NCI-H1417 (cell line): ENCODE results near the gene NDUFAB1.
"Not testable (repeated sequence)": the region's sequence is repeated elsewhere in the genome, so short reads cannot be mapped to it uniquely, and the experiment has no call there.

Experiments used
- DNase-seq, 3 experiments: peaks; one replicate each; lab custom pipeline; 2025; lab: John Stamatoyannopoulos, UW

NDUFAB1 gene

GRCh38 chr16:23584186-23585076 is 11.7 kb downstream of the NDUFAB1 start:
- no peak for DNase-seq

DNA sequence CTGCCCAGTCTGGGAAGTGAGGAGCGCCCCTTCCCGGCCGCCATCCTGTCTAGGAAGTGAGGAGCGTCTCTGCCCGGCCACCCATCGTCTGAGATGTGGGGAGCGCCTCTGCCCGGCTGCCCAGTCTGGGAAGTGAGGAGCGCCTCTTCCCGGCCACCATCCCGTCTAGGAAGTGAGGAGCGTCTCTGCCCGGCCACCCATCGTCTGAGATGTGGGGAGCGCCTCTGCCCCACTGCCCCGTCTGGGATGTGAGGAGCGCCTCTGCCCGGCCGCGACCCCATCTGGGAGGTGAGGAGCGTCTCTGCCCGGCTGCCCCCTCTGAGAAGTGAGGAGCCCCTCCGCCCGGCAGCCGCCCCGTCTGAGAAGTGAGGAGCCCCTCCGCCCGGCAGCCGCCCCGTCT is 12.8 kb downstream of the NDUFAB1 start:
- DNase-seq = not testable (repeated sequence)

- DNase-seq = no peak
Measured at GRCh38 chr16:23581764-23582163, 14.4 kb downstream of the NDUFAB1 start.

GRCh38 chr16:23580391-23580790 is 15.7 kb downstream of the NDUFAB1 start:
- DNase-seq = no peak

DNA sequence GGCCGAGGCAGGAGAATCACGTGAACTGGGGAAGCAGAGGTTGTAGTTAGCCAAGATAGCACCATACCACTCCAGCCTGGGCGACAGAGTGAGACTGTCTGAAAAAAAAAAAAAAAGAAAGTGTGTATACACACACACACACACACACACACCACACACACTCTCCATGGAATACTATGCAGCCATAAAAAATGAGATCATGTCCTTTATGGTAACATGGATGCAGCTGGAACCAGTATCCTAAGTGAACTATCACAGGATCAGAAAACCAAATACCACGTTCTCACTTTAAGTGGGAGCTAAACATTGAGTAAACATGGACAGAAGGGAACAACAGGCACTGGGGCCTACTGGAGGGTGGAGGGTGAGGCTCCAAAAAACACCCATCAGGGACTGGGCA is 16.7 kb downstream of the NDUFAB1 start:
- no peak for DNase-seq

GRCh38 chr16:23578101-23578830 is 17.9 kb downstream of the NDUFAB1 start:
- no peak for DNase-seq

GRCh38 chr16:23577493-23577892 is 18.6 kb downstream of the NDUFAB1 start:
- no peak for DNase-seq

GRCh38 chr16:23575834-23576233 is 20.3 kb downstream of the NDUFAB1 start:
- no peak for DNase-seq

DNA sequence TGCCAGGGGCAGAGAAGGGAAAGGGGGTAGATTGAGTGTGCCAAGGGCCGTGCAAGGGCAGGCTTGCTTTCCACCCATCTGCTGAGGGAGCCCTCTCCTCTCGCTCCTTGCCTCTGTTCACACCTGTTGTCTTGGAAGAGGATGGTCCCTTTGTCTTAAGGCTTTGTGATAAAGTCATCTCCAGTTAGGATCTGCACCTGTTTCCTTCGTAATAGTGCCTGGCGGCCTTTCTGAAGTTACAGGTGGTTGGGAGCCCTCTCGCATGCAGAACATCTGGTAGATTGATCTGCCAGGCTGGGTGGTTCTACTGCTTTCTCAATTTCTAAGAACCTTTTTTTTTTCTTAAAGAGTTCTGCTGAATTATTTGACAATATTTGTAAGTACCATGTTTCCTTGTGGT is 22.3 kb downstream of the NDUFAB1 start:
- no peak for DNase-seq

DNA sequence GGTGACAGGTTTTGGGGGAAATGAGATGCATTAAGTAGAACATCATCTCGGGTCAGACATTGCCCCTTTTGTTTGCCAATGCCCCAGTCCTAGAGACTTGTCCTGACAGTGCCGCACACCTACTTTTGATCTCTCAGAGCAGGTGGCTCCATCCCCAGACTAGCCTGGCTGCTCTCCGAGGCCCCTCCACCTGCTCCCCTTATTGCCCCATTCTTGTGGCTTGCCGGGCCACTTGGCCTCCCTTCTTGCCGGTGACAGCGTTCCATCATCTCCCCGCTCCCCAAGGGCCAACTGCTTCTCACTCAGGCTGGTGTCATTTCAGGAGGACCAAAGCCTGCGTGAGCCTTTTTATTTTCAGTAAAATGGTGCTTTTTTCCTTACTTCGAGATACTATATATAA is 23.7 kb downstream of the NDUFAB1 start:
- DNase-seq = no peak

DNA sequence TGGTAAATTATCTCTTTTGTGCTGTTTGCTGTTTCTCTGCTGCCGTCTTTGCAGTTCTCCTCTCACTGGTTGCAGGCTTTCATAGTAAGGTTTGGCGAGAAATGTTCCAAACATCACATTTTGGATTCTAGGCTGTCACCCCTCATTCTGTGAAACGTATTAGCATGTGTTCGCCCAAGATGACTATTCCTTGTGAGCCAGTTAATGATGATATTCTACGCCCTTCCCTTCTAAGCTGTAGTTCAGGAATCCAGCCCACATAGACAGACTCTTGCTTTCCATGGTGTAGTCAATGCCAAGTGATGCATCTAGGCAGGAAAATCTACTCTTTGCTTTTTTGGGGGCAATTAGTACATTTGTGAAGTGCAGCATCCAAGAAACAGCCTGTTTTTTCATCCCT is 24.2 kb downstream of the NDUFAB1 start:
- no peak for DNase-seq

- DNase-seq = no peak
Measured at GRCh38 chr16:23570992-23571632, 25.0 kb downstream of the NDUFAB1 start.

DNA sequence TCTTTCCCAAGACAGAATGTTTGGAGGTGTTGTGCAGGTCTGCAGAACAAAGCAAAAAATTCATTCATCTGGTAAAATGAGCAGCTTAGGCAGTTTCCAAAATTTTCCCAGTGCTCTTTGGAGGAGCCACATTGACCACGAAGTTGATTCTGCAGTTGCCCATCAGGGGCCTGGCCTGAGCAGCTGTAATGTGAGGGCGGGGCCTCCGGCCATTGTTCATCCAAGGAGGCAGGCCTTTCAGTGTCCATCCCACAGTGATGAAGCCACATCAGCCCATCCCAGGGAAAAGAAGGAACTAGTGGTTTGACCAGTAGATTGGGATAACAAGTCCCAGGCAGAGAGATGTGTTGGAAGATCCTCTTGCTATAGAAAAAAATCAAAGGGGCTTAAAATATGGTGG is 28.5 kb downstream of the NDUFAB1 start:
- no peak for DNase-seq

GRCh38 chr16:23566724-23567123 is 29.4 kb downstream of the NDUFAB1 start:
- no peak for DNase-seq

DNA sequence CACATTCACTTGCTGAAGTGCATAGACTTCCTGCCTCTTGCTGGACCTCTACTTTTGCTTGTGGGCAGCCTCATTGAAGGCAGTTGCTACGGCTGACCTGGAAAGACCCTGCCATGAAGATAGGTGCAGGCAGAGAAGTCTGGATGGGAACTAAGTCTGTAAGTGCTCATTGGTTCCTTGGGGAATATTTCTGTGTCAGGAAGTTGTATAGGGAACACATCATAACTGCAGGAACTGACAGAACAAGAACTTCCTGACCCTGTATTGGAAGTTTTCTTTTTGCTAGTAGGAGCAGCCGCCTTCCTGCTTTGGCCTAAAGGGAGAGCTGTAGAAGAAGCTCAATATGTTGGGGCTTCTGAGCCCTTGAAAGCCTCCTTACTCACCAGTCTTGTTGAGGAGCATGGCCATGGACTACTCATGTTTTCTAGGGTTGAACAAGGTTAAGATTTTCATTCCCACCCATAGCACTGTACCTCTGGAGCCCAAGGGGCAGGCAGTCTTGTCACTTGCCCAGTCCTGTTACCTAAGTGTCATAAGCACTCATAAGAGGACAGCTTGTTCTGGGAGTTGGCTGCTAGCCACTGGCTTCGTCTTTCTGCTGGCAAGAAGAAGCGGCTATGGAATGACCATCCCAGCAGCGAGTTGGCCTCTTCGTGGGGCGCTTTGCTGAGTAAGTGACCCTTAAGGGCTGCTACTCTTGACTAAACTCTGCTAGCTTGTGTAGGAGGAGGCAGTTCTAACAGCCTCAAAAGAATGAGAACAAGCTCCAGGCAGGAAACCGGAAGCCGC is 31.3 kb downstream of the NDUFAB1 start:
- DNase-seq = no peak

GRCh38 chr16:23563186-23563585 is 32.9 kb downstream of the NDUFAB1 start:
- DNase-seq = no peak

DNA sequence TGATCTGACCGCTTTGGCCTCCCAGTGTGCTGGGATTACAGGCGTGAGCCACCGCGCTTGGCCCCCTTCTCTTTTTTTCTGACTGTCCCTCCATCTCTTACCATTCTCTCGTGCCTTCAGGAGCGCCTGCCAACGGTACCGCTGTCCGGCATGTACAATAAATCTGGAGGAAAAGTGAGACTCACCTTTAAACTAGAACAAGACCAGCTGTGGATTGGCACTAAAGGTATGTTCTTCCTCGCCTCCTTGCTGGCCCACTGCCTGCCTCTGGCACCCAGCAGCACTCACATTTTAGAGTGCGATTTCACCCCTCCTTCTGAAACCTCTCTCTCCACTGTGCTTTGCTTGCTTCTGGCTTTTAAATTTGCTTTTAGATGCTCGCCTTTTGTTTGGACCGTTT is 33.6 kb downstream of the NDUFAB1 start:
- DNase-seq = no peak

DNA sequence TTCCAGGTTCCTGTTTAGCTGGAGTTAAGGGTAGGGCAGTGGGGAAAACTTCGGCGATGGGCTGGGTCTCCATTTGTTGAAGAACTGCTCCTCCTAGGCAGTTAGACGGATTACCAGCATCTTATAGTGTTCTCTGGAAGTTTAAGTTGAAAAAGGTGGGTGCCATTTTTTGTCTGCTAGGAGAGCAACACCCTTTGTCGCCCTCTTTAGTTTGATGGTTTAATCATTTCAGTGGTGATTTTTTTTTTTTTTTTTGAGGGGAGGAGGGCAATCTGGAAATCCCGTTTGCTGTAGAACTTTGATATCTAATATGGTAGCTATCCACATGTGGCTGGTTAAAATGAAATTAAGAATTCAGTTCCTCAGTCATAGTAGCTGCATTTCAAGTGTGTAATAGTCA is 34.5 kb downstream of the NDUFAB1 start:
- DNase-seq = no peak

DNA sequence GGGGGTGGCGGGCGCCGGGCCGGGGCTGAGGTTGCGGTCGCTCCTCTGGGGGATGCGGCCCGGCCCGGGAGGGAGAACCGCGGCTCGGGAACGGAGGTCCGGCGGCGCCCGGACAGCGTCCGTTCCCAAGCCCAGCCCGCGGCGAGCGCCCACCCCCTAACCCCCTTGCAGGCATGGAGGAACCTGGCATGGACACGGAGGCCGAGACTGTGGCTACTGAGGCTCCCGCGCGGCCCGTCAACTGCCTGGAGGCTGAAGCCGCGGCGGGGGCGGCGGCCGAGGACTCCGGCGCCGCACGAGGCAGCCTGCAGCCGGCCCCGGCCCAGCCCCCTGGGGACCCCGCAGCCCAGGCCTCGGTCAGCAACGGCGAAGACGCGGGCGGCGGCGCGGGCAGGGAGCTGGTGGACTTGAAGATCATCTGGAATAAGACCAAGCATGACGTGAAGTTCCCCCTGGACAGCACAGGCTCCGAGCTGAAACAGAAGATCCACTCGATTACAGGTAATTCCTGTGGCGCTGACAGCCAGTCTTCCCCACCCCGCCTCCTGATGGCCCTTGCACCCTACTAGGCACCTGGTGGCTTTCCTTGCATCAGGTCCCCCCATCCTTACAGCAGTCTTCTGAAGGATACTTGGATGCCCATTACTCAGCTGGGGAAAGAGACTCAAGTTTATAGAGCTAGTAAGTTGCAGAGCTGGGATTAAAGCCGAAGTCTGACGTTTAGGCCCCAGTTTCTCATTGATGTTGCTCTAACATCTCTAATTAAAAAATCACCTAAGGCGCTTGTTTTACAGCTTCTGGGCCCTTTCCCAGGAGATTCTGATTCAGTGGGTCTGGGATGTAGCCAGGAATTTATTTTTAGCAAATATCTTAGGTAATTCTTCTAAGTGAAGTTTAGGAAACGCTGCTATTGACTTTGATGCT is 38.1 kb downstream of the NDUFAB1 start:
- DNase-seq = no peak

DNA sequence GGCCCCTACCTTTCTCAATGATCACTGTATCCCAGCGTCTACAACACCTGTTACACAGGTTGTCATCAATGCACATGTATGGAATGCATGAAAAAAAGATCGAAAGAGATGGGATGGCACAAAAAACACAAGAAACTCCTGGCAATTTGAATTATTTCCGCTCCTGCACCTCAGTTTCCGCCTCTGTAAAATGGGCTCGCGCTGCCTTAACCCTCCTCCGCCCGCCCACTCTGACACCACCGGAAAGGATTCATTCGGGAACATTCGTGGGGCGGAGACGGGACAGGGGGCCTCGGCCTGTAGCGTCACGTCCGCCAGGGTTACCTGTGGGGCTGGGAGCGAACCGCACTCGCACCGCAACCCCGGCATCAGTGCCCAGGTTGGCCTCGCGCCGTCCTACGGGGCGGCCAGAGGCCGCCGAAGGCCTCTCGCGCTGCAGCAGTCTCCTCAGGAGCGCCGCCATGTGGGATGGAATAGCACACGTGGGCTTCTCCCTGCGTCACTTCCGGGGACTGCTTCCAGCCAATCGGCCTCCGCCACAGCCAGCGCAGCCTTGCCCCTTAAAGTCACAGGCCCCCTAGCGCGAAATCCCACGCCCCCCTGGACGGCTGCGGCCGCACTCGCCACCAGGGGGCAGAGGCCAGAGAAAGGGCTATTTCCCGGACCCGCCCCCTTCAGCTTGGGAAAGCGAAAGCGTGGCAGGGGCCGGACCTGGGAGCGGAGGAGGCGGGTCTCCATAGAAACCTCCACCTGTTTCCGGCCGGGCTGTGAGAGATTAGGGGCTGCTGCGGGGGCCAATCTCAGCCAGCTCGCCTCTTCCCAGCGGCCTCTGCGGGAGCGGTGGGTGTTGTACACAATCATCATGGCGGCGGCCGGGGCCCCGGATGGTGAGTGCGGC is 39.0 kb downstream of the NDUFAB1 start, which contains the start of the genes EARS2 and UBFD1:
TSS of gene EARS2 (minus strand) at position 470 of the 898 bp plus-strand sequence. CDS start at position 463, 7 bp downstream.
TSS of gene UBFD1 (plus strand) at position 847 of the 898 bp plus-strand sequence. CDS start at position 863, 16 bp downstream.
- peak; percentile 89 to 99 (median 98) for DNase-seq
